Sigmoid colon (tissue), 7 donors: ENCODE results near the gene GALNT10. TPM values are rescaled to one million over a fixed set of nuclear protein-coding genes. Genes with fewer than 3 reads are reported as not detected.

Source experiments
- DNase-seq: peaks from one replicate; pipeline ENCODE4 v3.0.0-alpha.2; 2019
- H3K27ac ChIP-seq, 4 donors: fragments of 200-600 bp; sonication (generic); one replicate each; pipeline ENCODE4 v1.5.1; 2016 to 2019; ENCODE audit warnings: mild to moderate bottlenecking in 1 of 4
- H3K27me3 ChIP-seq, 3 donors: fragments of 200-600 bp; sonication (generic); one replicate each; pipeline ENCODE4 v1.5.1; 2019; ENCODE audit warnings: mild to moderate bottlenecking in 1 of 3
- H3K36me3 ChIP-seq, 4 donors: fragments of 200-600 bp; sonication (generic); one replicate each; pipeline ENCODE4 v1.5.1; 2016 to 2019
- H3K4me1 ChIP-seq, 4 donors: fragments of 200-600 bp; sonication (generic); one replicate each; pipeline ENCODE4 v1.5.1; 2017 to 2019
- H3K4me3 ChIP-seq, 4 donors: fragments of 200-600 bp; sonication (generic); one replicate each; pipeline ENCODE4 v1.5.1; 2017 to 2019; ENCODE audit warnings: mild to moderate bottlenecking in 2 of 4, moderate library complexity in 1 of 4
- H3K9me3 ChIP-seq, 4 donors: fragments of 200-600 bp in 3 of 4; sonication (generic) in 3 of 4; one replicate each; pipeline versions ENCODE4 v1.5.1 to v1.6.1; 2013 to 2019
- CTCF ChIP-seq, 4 experiments: fragments of 450-650 bp in 3 of 4; fragments of 200-600 bp in 1 of 4; IDR thresholded peaks; one replicate each; pipeline ENCODE4 v1.5.1; 2016 to 2019; ENCODE audit warnings: antibody characterized with exemption in 4 of 4, mild to moderate bottlenecking in 3 of 4, moderate library complexity in 2 of 4
- EP300 ChIP-seq, 4 donors: sonication (generic); formaldehyde crosslinking; IDR thresholded peaks; one replicate each; pipeline ENCODE4 v1.6.1; 2017; ENCODE audit warnings: antibody characterized with exemption in 4 of 4
- POLR2A ChIP-seq, 2 donors: fragments of 450-650 bp; IDR thresholded peaks; one replicate each; pipeline ENCODE4 v1.6.1; 2016; ENCODE audit warnings: antibody characterized with exemption in 2 of 2, mild to moderate bottlenecking in 2 of 2, moderate library complexity in 2 of 2
- POLR2AphosphoS5 ChIP-seq, 4 donors: sonication (generic); formaldehyde crosslinking; IDR thresholded peaks; one replicate each; pipeline ENCODE4 v1.6.1; 2017; ENCODE audit warnings: antibody characterized with exemption in 4 of 4
- WGBS, 2 donors: extraction: QIAGEN DNeasy Blood & Tissue Kit; methylation state at CpG; one replicate each; pipeline ENCODE4 v1.1.7; 2013; 5-methylcytosine and 5-hydroxymethylcytosine counted together
- intact Hi-C: fragments of 100-400 bp; cut with DNase I; formaldehyde crosslinking; loops from one replicate; pipeline ENCODE4 v1.15.1; 2023
- polyA plus RNA-seq, 3 donors: library from polyadenylated mRNA; stranded (reverse); fragments of 200-250 nt; gene quantifications; one replicate each; pipeline ENCODE4 v1.2.3, GENCODE V29; 2013
- total RNA-seq, 4 donors: library from RNA; depleted of rRNA; stranded (reverse); fragments of >200 nt; gene quantifications; one replicate each; pipeline ENCODE4 v1.1.0, GENCODE V29; 2016
- donor health status: healthy with polysubstance abuse.
- donor health status: Bipolar disorder and iron deficiency.
- donor health status: healthy.

GALNT10 gene
- total and polyA plus RNA-seq, 7 donors: 6.0 to 41.7 (median 24.3) TPM

- Histone ChIP-seq H3K4me3 (no peak overlapping the region), H3K9me3 (no peaks in the 10 kb centered on the region), H3K36me3 (peaks cover 0 to 17% (median 3%) of the 10 kb centered on the region in 4 donors), H3K4me1 (no peaks in the 10 kb centered on the region), H3K27ac (no peak overlapping the region), H3K27me3 (no peaks in the 10 kb centered on the region)
- no peak for DNase-seq
- intact Hi-C loops: no loop called here
- WGBS, 2 donors: 91% methylated on average over 2 of the region's 2 CpGs
- TF ChIP-seq POLR2A (IDR thresholded peaks at IDR 0.05) (no peak), EP300 (IDR thresholded peaks at IDR 0.05) (no peak), POLR2AphosphoS5 (IDR thresholded peaks at IDR 0.05) (no peak), CTCF (IDR thresholded peaks at IDR 0.05) (no peak)
These were observed 231.8 kb downstream of the GALNT10 start for GRCh38 chr5:154422298-154422697.

GRCh38 chr5:154428208-154428607 is 237.7 kb downstream of the GALNT10 start:
- 96 to 98% methylated on average over 3 of the region's 3 CpGs for WGBS, 2 donors
- DNase-seq: no peak

GRCh38 chr5:154429341-154429740 is 238.8 kb downstream of the GALNT10 start:
- Histone ChIP-seq H3K36me3 (no peaks in the 10 kb centered on the region), H3K4me1 (no peaks in the 10 kb centered on the region), H3K27ac (no peak overlapping the region), H3K4me3 (no peak overlapping the region), H3K9me3 (no peaks in the 10 kb centered on the region), H3K27me3 (no peaks in the 10 kb centered on the region)
- no peak for DNase-seq
- intact Hi-C loops: no loop called here
- 94 to 98% methylated on average over 1 of the region's 1 CpG for WGBS, 2 donors
- no peak for TF ChIP-seq POLR2A (IDR thresholded peaks at IDR 0.05)
- no peak for TF ChIP-seq POLR2AphosphoS5 (IDR thresholded peaks at IDR 0.05)
- TF ChIP-seq CTCF (IDR thresholded peaks at IDR 0.05): no peak
- no peak for TF ChIP-seq EP300 (IDR thresholded peaks at IDR 0.05)

More at GRCh38 chr5:154428208-154428607, 237.7 kb downstream of the GALNT10 start:
- intact Hi-C loops: no loop called here
- H3K9me3 ChIP-seq: no peaks in the 10 kb centered on the region
- H3K4me3 ChIP-seq: no peak overlapping the region
- H3K27ac ChIP-seq: no peak overlapping the region
- H3K27me3 ChIP-seq: no peaks in the 10 kb centered on the region
- TF ChIP-seq CTCF (IDR thresholded peaks at IDR 0.05): no peak
- no peak for TF ChIP-seq EP300 (IDR thresholded peaks at IDR 0.05)
- no peak for TF ChIP-seq POLR2AphosphoS5 (IDR thresholded peaks at IDR 0.05)
- TF ChIP-seq POLR2A (IDR thresholded peaks at IDR 0.05): no peak
- H3K36me3 ChIP-seq: no peaks in the 10 kb centered on the region
- H3K4me1 ChIP-seq: no peaks in the 10 kb centered on the region

GRCh38 chr5:154430466-154430865 is 239.9 kb downstream of the GALNT10 start:
- H3K9me3 ChIP-seq: no peaks in the 10 kb centered on the region
- no peaks in the 10 kb centered on the region for H3K27me3 ChIP-seq
- H3K27ac ChIP-seq: no peak overlapping the region
- no peaks in the 10 kb centered on the region for H3K4me1 ChIP-seq
- intact Hi-C loops: no loop called here
- peaks cover 0 to 3% (median 1%) of the 10 kb centered on the region in 4 donors for H3K36me3 ChIP-seq
- no peak overlapping the region for H3K4me3 ChIP-seq
- WGBS, 2 donors: 81 to 82% methylated on average over 4 of the region's 4 CpGs
- no peak for DNase-seq
- no peak for TF ChIP-seq POLR2A (IDR thresholded peaks at IDR 0.05)
- no peak for TF ChIP-seq POLR2AphosphoS5 (IDR thresholded peaks at IDR 0.05)
- no peak for TF ChIP-seq CTCF (IDR thresholded peaks at IDR 0.05)
- TF ChIP-seq EP300 (IDR thresholded peaks at IDR 0.05): no peak

GRCh38 chr5:154430961-154431630 is 240.6 kb downstream of the GALNT10 start:
- no peak overlapping the region for H3K27ac ChIP-seq
- no peak overlapping the region for H3K4me3 ChIP-seq
- no peak for DNase-seq
- WGBS, 2 donors: 91 to 95% methylated on average over 4 of the region's 4 CpGs
- no peaks in the 10 kb centered on the region for H3K4me1 ChIP-seq
- H3K27me3 ChIP-seq: no peaks in the 10 kb centered on the region
- TF ChIP-seq EP300 (IDR thresholded peaks at IDR 0.05) (no peak), CTCF (IDR thresholded peaks at IDR 0.05) (no peak), POLR2AphosphoS5 (IDR thresholded peaks at IDR 0.05) (no peak), POLR2A (IDR thresholded peaks at IDR 0.05) (no peak)
- intact Hi-C loops: no loop called here
- no peaks in the 10 kb centered on the region for H3K9me3 ChIP-seq
- peaks cover 0 to 9% (median 4%) of the 10 kb centered on the region in 4 donors for H3K36me3 ChIP-seq
